ENCODE measurements around the gene KLK2. TPM values are rescaled to one million over a fixed set of nuclear protein-coding genes. Genes with fewer than 3 reads are reported as not detected.

Gene KLK2
- total and polyA plus RNA-seq, 2 of the 4 experiments (the other 2 are of a cell fraction), result not detected

DNA sequence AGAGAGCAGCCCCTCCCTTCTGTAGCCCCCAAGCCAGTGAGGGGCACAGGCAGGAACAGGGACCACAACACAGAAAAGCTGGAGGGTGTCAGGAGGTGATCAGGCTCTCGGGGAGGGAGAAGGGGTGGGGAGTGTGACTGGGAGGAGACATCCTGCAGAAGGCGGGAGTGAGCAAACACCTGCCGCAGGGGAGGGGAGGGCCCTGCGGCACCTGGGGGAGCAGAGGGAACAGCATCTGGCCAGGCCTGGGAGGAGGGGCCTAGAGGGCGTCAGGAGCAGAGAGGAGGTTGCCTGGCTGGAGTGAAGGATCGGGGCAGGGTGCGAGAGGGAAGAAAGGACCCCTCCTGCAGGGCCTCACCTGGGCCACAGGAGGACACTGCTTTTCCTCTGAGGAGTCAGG lies 14.4 kb upstream of the KLK2 start:
- DNase-seq (no peak), ATAC-seq (ENCODE audit: low read depth) (no peak)
- H3K4me2 ChIP-seq (ENCODE audit: low read depth, low read length), result no peak overlapping the region
- H2AFZ ChIP-seq (replicated peaks; ENCODE audit: low read length, poor library complexity), result no peak overlapping the region
- in situ Hi-C loops (cut with MboI; ENCODE audit: low sequenced_read_pairs) (no loop called here), dilution Hi-C loops (cut with HindIII; ENCODE audit: low sequenced_read_pairs, unreplicated experiment) (no loop called here), intact Hi-C loops (cut with micrococcal nuclease) (no loop called here)
- H2BK20ac ChIP-seq (ENCODE audit: low read depth, low read length), result no peak overlapping the region
- H2AK5ac ChIP-seq (ENCODE audit: low read depth, low read length), result no peak overlapping the region
- H3K79me1 ChIP-seq (ENCODE audit: low read depth in 1 of 2, low read length in 2 of 2), result no peaks in the 10 kb centered on the region
- H3K23ac ChIP-seq (ENCODE audit: low read depth, low read length), result no peak overlapping the region
- no peak overlapping the region for H4K8ac ChIP-seq (ENCODE audit: low read depth in 2 of 2, low read length in 2 of 2)
- H3K9me3 ChIP-seq (ENCODE audit: control insufficient read depth, insufficient read depth, low read length), result 0 out of 2 replicates have a peak, but pooled peaks cover 4% of the 10 kb centered on the region
- H3K4me3 ChIP-seq (ENCODE audit: insufficient read depth, low read depth, low read length), result no peak overlapping the region
- no peak overlapping the region for H2AK9ac ChIP-seq (replicated peaks; ENCODE audit: low read depth, low read length, poor library complexity)
- H3K4me1 ChIP-seq (ENCODE audit: control insufficient read depth, insufficient read depth, low read length), result no peaks in the 10 kb centered on the region
- no TSS peak for BruUV-seq (replicated peaks)
- H3K36me3 ChIP-seq (ENCODE audit: control insufficient read depth, insufficient read depth, low read length), result no peaks in the 10 kb centered on the region
- H3K18ac ChIP-seq (ENCODE audit: low read depth, low read length), result no peak overlapping the region
- H4K91ac ChIP-seq (ENCODE audit: insufficient read depth, low read depth, low read length), result no peak overlapping the region
- H2BK5ac ChIP-seq (ENCODE audit: low read depth, low read length, poor library complexity, severe bottlenecking), result no peak overlapping the region
- H3K4ac ChIP-seq (ENCODE audit: low read depth, low read length), result no peak overlapping the region
- no peak overlapping the region for H3K56ac ChIP-seq (ENCODE audit: extremely low read depth, insufficient read depth, low read length)
- H3K9ac ChIP-seq (ENCODE audit: low read depth, low read length), result no peak overlapping the region
- H3K9me1 ChIP-seq (ENCODE audit: insufficient read depth, low read length), result no peaks in the 10 kb centered on the region
- no peak overlapping the region for H3K27ac ChIP-seq (ENCODE audit: insufficient read depth, low read length)
- WGBS, 2 experiments (ENCODE audit: extremely low coverage in 2 of 2, insufficient read length in 1 of 2), result 14% methylated on average over 6 of the region's 7 CpGs; no CpG with 5 or more reads in 1 of the 2 experiments
- TF ChIP-seq RFX5 (IDR thresholded peaks at IDR 0.05; ENCODE audit: low read depth, low read length) (no peak), CEBPB (IDR thresholded peaks at IDR 0.05; ENCODE audit: low read depth, low read length) (no peak)
- H3K27me3 ChIP-seq (ENCODE audit: control insufficient read depth, insufficient read depth, low read length), result peaks cover 4% of the 10 kb centered on the region; the same call in 1 of the 2 replicates
- CTCF ChIA-PET, result no interaction called here
- H3K14ac ChIP-seq (replicated peaks; ENCODE audit: low read depth, low read length), result no peak overlapping the region
- H4K20me1 ChIP-seq (ENCODE audit: insufficient read depth, low read length), result no peaks in the 10 kb centered on the region
- POLR2A ChIA-PET (ENCODE audit: unreplicated experiment), result no interaction called here
- H4K5ac ChIP-seq (ENCODE audit: low read depth, low read length), result no peak overlapping the region
- H2BK15ac ChIP-seq (ENCODE audit: low read depth, low read length), result no peak overlapping the region
- no peak overlapping the region for H2BK120ac ChIP-seq (ENCODE audit: low read depth, low read length)
